DND-41 (cell line): Measurements from ENCODE around the gene SMOC2.

Experiments
- EZH2 ChIP-seq: IDR thresholded peaks from 3 replicates; pipeline ENCODE4 v1.6.1; 2012; ENCODE audit warnings: borderline replicate concordance, low read depth, mild to moderate bottlenecking, moderate library complexity, low read length, inconsistent platforms; ENCODE audit not compliant: severe bottlenecking
- TF ChIP-seq, protein P1 (sequence below): IDR thresholded peaks from 2 replicates; pipeline ENCODE4 v1.5.1; 2012; ENCODE audit warnings: borderline replicate concordance, low read length, moderate library complexity, mild to moderate bottlenecking; ENCODE audit not compliant: poor library complexity, severe bottlenecking; ENCODE audit errors: extremely low read depth

DNA sequence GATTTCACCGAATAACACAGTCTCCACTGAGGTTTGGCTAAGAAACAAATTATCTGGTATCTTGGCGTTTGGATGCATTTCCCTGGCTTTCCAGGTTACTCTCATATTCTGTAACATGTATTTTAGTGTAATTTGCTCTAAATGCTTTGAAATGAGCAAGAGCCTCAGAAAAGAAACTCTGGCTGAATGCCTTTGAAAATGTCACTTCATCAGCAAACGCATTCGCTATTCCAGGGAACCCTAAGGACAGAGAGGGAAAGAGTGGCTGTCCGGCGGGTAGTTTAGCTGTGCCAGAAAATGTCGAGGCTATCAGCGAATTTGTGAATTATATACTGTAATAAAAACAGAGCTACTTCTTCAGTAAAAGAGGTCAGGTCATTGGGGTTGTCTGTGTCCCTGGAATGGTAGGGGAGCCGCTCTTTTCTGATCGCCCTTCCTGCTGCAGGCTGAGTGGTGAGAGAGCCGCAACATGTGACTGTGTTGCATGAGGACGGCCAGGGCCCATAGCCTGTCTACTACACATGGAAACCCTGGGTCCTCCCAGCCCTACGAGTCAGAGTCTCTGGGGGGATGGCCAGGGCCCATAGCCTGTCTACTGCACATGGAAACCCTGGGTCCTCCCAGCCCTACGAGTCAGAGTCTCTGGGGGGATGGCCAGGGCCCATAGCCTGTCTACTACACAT is 57.3 kb downstream of the SMOC2 start:
- TF ChIP-seq, protein P1, sequence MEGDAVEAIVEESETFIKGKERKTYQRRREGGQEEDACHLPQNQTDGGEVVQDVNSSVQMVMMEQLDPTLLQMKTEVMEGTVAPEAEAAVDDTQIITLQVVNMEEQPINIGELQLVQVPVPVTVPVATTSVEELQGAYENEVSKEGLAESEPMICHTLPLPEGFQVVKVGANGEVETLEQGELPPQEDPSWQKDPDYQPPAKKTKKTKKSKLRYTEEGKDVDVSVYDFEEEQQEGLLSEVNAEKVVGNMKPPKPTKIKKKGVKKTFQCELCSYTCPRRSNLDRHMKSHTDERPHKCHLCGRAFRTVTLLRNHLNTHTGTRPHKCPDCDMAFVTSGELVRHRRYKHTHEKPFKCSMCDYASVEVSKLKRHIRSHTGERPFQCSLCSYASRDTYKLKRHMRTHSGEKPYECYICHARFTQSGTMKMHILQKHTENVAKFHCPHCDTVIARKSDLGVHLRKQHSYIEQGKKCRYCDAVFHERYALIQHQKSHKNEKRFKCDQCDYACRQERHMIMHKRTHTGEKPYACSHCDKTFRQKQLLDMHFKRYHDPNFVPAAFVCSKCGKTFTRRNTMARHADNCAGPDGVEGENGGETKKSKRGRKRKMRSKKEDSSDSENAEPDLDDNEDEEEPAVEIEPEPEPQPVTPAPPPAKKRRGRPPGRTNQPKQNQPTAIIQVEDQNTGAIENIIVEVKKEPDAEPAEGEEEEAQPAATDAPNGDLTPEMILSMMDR: no peak
- TF ChIP-seq EZH2: no peak
